GM23248 (cell line): ENCODE results near the gene MOCOS. TPM values are rescaled to one million over a fixed set of nuclear protein-coding genes. Genes with fewer than 3 reads are reported as not detected.
A peak's percentile ranks its signal among the peaks of the same experiment; 100 is the strongest.
"Not testable (repeated sequence)": the region's sequence is repeated elsewhere in the genome, so short reads cannot be mapped to it uniquely, and the experiment has no call there.

Experiments
- DNase-seq: peaks from one replicate; pipeline ENCODE4 v3.0.0-alpha.2; 2015
- H2AFZ ChIP-seq: fragments of 200-600 bp; sonication (generic); 2 replicates; pipeline ENCODE4 v1.6.1; 2016; ENCODE audit warnings: antibody characterized with exemption
- H3F3A ChIP-seq: fragments of 200-600 bp; sonication (generic); 2 replicates; pipeline ENCODE4 v1.6.1; 2016; ENCODE audit warnings: mild to moderate bottlenecking, antibody characterized with exemption, mixed run types; ENCODE audit not compliant: insufficient read depth
- H3K27ac ChIP-seq: fragments of 200-600 bp; sonication (generic); 2 replicates; pipeline ENCODE4 v1.5.1; 2016; ENCODE audit warnings: mild to moderate bottlenecking
- H3K27me3 ChIP-seq: fragments of 200-600 bp; sonication (generic); replicated peaks from 2 replicates; pipeline ENCODE4 v1.6.1; 2016; ENCODE audit warnings: mild to moderate bottlenecking; ENCODE audit not compliant: insufficient read depth
- H3K36me3 ChIP-seq: fragments of 200-600 bp; sonication (generic); 2 replicates; pipeline ENCODE4 v1.6.1; 2016; ENCODE audit warnings: low read depth, mild to moderate bottlenecking
- H3K4me1 ChIP-seq: fragments of 200-600 bp; sonication (generic); 2 replicates; pipeline ENCODE4 v1.6.1; 2016; ENCODE audit warnings: mild to moderate bottlenecking; ENCODE audit not compliant: insufficient read depth
- H3K4me2 ChIP-seq: fragments of 200-600 bp; sonication (generic); one replicate; pipeline ENCODE4 v1.6.1; 2016; ENCODE audit warnings: mild to moderate bottlenecking; ENCODE audit not compliant: unreplicated experiment
- H3K4me3 ChIP-seq: fragments of 200-600 bp; sonication (generic); 2 replicates; pipeline ENCODE4 v1.5.1; 2016; ENCODE audit warnings: mild to moderate bottlenecking
- H3K79me2 ChIP-seq: fragments of 200-600 bp; sonication (generic); 2 replicates; pipeline ENCODE4 v1.6.1; 2016; ENCODE audit warnings: mild to moderate bottlenecking; ENCODE audit not compliant: insufficient read depth
- H3K9ac ChIP-seq: fragments of 200-600 bp; sonication (generic); 2 replicates; pipeline ENCODE4 v1.6.1; 2016; ENCODE audit warnings: mild to moderate bottlenecking
- H3K9me2 ChIP-seq: fragments of 200-600 bp; sonication (generic); 2 replicates; pipeline ENCODE4 v1.6.1; 2016; ENCODE audit warnings: mixed run types, mild to moderate bottlenecking, moderate library complexity; ENCODE audit not compliant: insufficient read depth
- H3K9me3 ChIP-seq: fragments of 200-600 bp; sonication (generic); one replicate; pipeline ENCODE4 v1.6.1; 2017; ENCODE audit warnings: low read depth
- H4K20me1 ChIP-seq: fragments of 200-600 bp; sonication (generic); 2 replicates; pipeline ENCODE4 v1.6.0; 2016; ENCODE audit not compliant: insufficient read depth
- EZH2 ChIP-seq: fragments of 200-600 bp; sonication (generic); IDR thresholded peaks from 2 replicates; pipeline ENCODE4 v1.6.1; 2018; ENCODE audit warnings: antibody characterized with exemption, mild to moderate bottlenecking; ENCODE audit not compliant: insufficient read depth, poor library complexity, severe bottlenecking
- EZH2phosphoT487 ChIP-seq: fragments of 200-600 bp; sonication (generic); IDR thresholded peaks from 2 replicates; pipeline ENCODE4 v1.6.1; 2018; ENCODE audit warnings: antibody characterized with exemption, moderate library complexity, mild to moderate bottlenecking, low read depth; ENCODE audit not compliant: insufficient read depth
- WGBS, 2 experiments: methylation state at CpG; one replicate each; pipeline ENCODE4 v1.1.6; 2015 to 2017; ENCODE audit warnings: low lambda C conversion rate in 2 of 2, low coverage in 1 of 2; ENCODE audit errors: missing lambda C conversion rate in 2 of 2; 5-methylcytosine and 5-hydroxymethylcytosine counted together
- in situ Hi-C: fragments of 300-500 bp; cut with MboI; formaldehyde crosslinking; loops from 2 replicates; pipeline ENCODE4 v1.15.0; 2020
- polyA plus RNA-seq: library from polyadenylated mRNA; unstranded; fragments of >200 nt; fragmentation: Nextera tagmentation; extraction: Ambion mirVana; gene quantifications from 2 replicates; pipeline ENCODE4 v1.2.1, GENCODE V29; 2016
- total RNA-seq: library from RNA; depleted of rRNA; stranded (reverse); fragments of >200 nt; shearing (Covaris generic); gene quantifications from 2 replicates; pipeline ENCODE4 v1.2.3, GENCODE V29; 2014

MOCOS gene
- total and polyA plus RNA-seq, 2 experiments from 2014 or later = 17.9 to 23.6 TPM

DNA sequence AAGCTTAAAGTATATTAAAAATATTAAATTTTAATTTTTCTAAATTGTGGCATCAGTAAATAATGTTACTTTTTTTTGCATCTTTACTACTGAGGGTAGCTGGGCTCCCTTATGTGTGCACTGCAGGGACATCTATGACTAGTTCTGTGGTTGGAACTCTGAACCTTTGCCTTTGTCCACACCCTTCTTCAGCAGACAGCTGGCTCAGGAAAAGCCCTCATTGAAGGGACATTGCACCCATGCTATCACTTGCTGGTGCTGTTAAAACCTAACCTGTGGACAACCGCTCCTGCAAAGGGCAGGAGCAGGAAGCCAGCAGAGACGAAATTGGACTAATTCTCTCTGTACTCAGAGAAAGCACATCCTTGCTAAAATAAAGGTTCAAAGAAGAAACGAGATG lies 30.1 kb downstream of the MOCOS start:
- WGBS, 2 experiments = 72 to 86% methylated on average over 3 of the region's 3 CpGs
- Histone ChIP-seq H3K9ac (no peak overlapping the region), H3K4me2 (no peak overlapping the region), H3K27me3 (no peaks in the 10 kb centered on the region), H3K4me3 (no peak overlapping the region), H3K27ac (no peak overlapping the region), H2AFZ (no peak overlapping the region), H3K9me3 (no peaks in the 10 kb centered on the region), H3F3A (no peaks in the 10 kb centered on the region), H3K79me2 (no peaks in the 10 kb centered on the region; the same call in 1 of the 2 replicates), H3K9me2 (no peaks in the 10 kb centered on the region), H3K4me1 (no peaks in the 10 kb centered on the region), H3K36me3 (peaks cover 38% of the 10 kb centered on the region; the same call in 1 of the 2 replicates), H4K20me1 (no peaks in the 10 kb centered on the region)
- TF ChIP-seq EZH2phosphoT487 (no peak), EZH2 (no peak)
- DNase-seq = no peak
- in situ Hi-C loops = no loop called here

DNA sequence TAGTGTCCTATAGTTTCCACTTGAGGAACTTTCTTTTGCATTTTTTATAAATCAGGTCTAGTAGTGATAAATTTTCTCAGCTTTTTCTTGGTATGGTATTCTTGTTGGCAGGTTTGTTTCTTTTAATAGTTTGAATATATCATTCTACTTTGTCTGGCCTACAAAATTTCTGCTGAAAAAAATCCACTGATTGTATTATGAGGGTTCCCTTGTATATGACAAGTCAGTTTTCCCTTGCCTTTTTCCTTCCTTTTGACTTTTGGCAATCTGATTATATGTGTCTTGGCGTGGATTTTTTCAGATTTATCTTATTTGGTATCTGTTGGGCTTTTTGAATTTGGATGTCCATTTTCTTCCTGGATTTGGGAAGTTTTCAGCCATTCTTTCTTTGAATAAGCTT lies 41.9 kb downstream of the MOCOS start:
- Histone ChIP-seq H3K27me3 (no peaks in the 10 kb centered on the region), H2AFZ (no peak overlapping the region), H3K4me1 (no peaks in the 10 kb centered on the region), H3F3A (0 out of 2 replicates have a peak, but pooled peaks cover 2% of the 10 kb centered on the region), H3K9me2 (no peaks in the 10 kb centered on the region), H3K4me3 (no peak overlapping the region), H3K79me2 (no peaks in the 10 kb centered on the region), H3K27ac (no peak overlapping the region), H3K36me3 (peaks cover 67% of the 10 kb centered on the region), H3K9me3 (no peaks in the 10 kb centered on the region), H4K20me1 (no peaks in the 10 kb centered on the region), H3K4me2 (no peak overlapping the region), H3K9ac (no peak overlapping the region)
- in situ Hi-C loops = no loop called here
- WGBS, 2 experiments = 57 to 58% methylated on average over 1 of the region's 1 CpG
- no peak for DNase-seq
- TF ChIP-seq EZH2 (no peak), EZH2phosphoT487 (no peak)

DNA sequence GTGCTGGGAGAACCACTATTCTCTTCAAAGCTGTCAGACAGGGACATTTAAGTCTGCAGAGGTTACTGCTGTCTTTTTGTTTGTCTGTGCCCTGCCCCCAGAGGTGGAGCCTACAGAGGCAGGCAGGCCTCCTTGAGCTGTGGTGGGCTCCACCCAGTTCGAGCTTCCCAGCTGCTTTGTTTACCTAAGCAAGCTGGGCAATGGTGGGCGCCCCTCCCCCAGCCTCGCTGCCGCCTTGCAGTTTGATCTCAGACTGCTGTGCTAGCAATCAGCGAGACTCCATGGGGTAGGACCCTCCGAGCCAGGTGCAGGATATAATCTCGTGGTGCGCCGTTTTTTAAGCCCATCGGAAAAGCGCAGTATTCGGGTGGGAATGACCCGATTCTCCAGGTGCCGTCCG lies 53.2 kb downstream of the MOCOS start:
- H3K4me1 ChIP-seq, H3F3A ChIP-seq, H3K4me3 ChIP-seq, H2AFZ ChIP-seq, in situ Hi-C loops, H3K36me3 ChIP-seq, DNase-seq, H3K4me2 ChIP-seq, H3K9me2 ChIP-seq, H3K9ac ChIP-seq, H3K27me3 ChIP-seq, H4K20me1 ChIP-seq, H3K27ac ChIP-seq, H3K9me3 ChIP-seq: not testable (repeated sequence)
- H3K79me2 ChIP-seq = peaks cover 13% of the 10 kb centered on the region; the same call in 1 of the 2 replicates
- 80 to 82% methylated on average over 1 to 15 of the region's 15 CpGs for WGBS, 2 experiments

DNA sequence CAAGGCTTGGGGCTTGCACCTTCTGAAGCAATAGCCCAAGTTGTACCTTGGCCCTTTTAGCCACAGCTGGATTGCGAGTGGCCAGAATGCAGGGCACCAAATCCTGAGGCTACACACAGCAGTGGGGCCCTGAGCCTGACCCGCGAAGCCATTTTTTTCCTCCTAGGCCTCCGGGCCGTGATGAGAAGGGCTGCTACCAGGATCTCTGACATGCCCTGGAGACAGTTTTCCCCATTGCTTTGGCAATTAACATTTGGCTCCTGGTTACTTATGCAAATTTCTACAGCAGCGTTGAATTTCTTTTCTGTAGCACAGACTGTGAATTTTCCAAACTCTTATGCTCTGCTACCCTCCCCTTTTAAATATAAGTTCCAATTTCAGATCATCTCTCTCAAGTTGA lies 54.5 kb downstream of the MOCOS start:
- no peak for DNase-seq
- 98% methylated on average over 6 of the region's 6 CpGs for WGBS, 2 experiments

DNA sequence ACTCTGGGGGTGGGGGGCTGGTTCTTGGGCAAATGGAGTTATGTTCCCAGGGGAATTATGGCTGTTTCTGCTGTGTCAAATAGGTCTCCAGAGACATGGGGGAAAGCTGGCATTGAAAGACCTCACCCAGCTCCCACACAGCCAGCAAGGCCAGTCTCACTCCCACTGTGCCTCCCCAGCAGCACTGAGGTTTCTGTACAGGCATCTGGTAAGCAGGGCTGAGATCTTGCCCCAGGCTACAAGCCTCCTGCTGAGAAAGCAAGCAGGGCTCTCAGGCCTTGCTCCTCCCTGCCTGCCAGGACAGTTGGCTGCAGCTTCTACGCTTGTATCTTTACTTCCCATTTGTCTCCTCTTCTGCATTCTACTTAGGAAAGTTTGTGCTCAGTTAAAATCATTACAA lies 59.7 kb downstream of the MOCOS start:
- WGBS, 2 experiments = 95 to 100% methylated on average over 1 of the region's 1 CpG
- no peak overlapping the region for H2AFZ ChIP-seq
- H3F3A ChIP-seq = no peaks in the 10 kb centered on the region
- TF ChIP-seq EZH2phosphoT487 (no peak), EZH2 (no peak)
- peaks cover 41% of the 10 kb centered on the region for H3K36me3 ChIP-seq
- H3K79me2 ChIP-seq = peaks cover 20% of the 10 kb centered on the region
- H3K4me3 ChIP-seq = no peak overlapping the region
- H4K20me1 ChIP-seq = 0 out of 2 replicates have a peak, but pooled peaks cover 5% of the 10 kb centered on the region
- no peaks in the 10 kb centered on the region for H3K9me3 ChIP-seq
- no peak overlapping the region for H3K27ac ChIP-seq
- in situ Hi-C loops = no loop called here
- no peaks in the 10 kb centered on the region for H3K4me1 ChIP-seq
- H3K4me2 ChIP-seq = no peak overlapping the region
- no peaks in the 10 kb centered on the region for H3K9me2 ChIP-seq
- no peaks in the 10 kb centered on the region for H3K27me3 ChIP-seq
- DNase-seq = peak; percentile 9
- H3K9ac ChIP-seq = no peak overlapping the region

More for the DNA sequence above, 54.5 kb downstream of the MOCOS start:
- H3K9me2 ChIP-seq = no peaks in the 10 kb centered on the region
- 0 out of 2 replicates have a peak, but pooled peaks cover 5% of the 10 kb centered on the region for H3K36me3 ChIP-seq
- H3K4me2 ChIP-seq = no peak overlapping the region
- H3K4me1 ChIP-seq = no peaks in the 10 kb centered on the region
- no peak overlapping the region for H3K27ac ChIP-seq
- no peak overlapping the region for H2AFZ ChIP-seq
- H3K9ac ChIP-seq = no peak overlapping the region
- 0 out of 2 replicates have a peak, but pooled peaks cover 5% of the 10 kb centered on the region for H4K20me1 ChIP-seq
- H3K9me3 ChIP-seq = no peaks in the 10 kb centered on the region
- in situ Hi-C loops = no loop called here
- TF ChIP-seq EZH2phosphoT487 (no peak), EZH2 (no peak)
- H3K27me3 ChIP-seq = no peaks in the 10 kb centered on the region
- H3K4me3 ChIP-seq = no peak overlapping the region
- H3F3A ChIP-seq = no peaks in the 10 kb centered on the region
- H3K79me2 ChIP-seq = peaks cover 20% of the 10 kb centered on the region
